Measurements from ENCODE around the gene LRP1B. TPM values are rescaled to one million over a fixed set of nuclear protein-coding genes. Genes with fewer than 3 reads are reported as not detected.

Gene LRP1B
- total RNA-seq, 2 donors from 2014 or later = 0.91 to 1.2 TPM

- no peaks in the 10 kb centered on the region for H3K4me1 ChIP-seq (replicated peaks)
- intact Hi-C loops (cut with DNase I) = no loop called here
- TF ChIP-seq POLR2AphosphoS5 (IDR thresholded peaks at IDR 0.05) (no peak), POLR2A (IDR thresholded peaks at IDR 0.05) (no peak), CTCF (IDR thresholded peaks at IDR 0.05) (no peak)
- H3K4me3 ChIP-seq = no peak overlapping the region
- H3K27me3 ChIP-seq (replicated peaks; ENCODE audit: insufficient read depth) = no peaks in the 10 kb centered on the region
- no peaks in the 10 kb centered on the region for H3K36me3 ChIP-seq
- no peaks in the 10 kb centered on the region for H3K9me3 ChIP-seq
- WGBS = 62% methylated on average over 2 of the region's 2 CpGs
- H3K27ac ChIP-seq = no peak overlapping the region
- DNase-seq (ENCODE audit: low spot score) = no peak
Observed at GRCh38 chr2:140481136-140481535, 1649.7 kb downstream of the LRP1B start.

GRCh38 chr2:140473851-140474250 lies 1657.0 kb downstream of the LRP1B start:
- Histone ChIP-seq H3K4me3 (no peak overlapping the region), H3K9me3 (no peaks in the 10 kb centered on the region), H3K27ac (no peak overlapping the region), H3K36me3 (no peaks in the 10 kb centered on the region), H3K4me1 (replicated peaks) (no peaks in the 10 kb centered on the region), H3K27me3 (replicated peaks; ENCODE audit: insufficient read depth) (no peaks in the 10 kb centered on the region)
- TF ChIP-seq POLR2A (IDR thresholded peaks at IDR 0.05) (no peak), CTCF (IDR thresholded peaks at IDR 0.05) (no peak), POLR2AphosphoS5 (IDR thresholded peaks at IDR 0.05) (no peak)
- intact Hi-C loops (cut with DNase I) = no loop called here
- DNase-seq (ENCODE audit: low spot score) = no peak
- 39% methylated on average over 1 of the region's 1 CpG for WGBS

- intact Hi-C loops (cut with DNase I) = no loop called here
- Histone ChIP-seq H3K4me1 (replicated peaks) (no peaks in the 10 kb centered on the region), H3K36me3 (no peaks in the 10 kb centered on the region), H3K9me3 (no peaks in the 10 kb centered on the region), H3K4me3 (no peak overlapping the region), H3K27ac (no peak overlapping the region), H3K27me3 (replicated peaks; ENCODE audit: insufficient read depth) (no peaks in the 10 kb centered on the region)
- WGBS = 69% methylated on average over 2 of the region's 2 CpGs
- TF ChIP-seq POLR2A (IDR thresholded peaks at IDR 0.05) = no peak
- no peak for TF ChIP-seq CTCF (IDR thresholded peaks at IDR 0.05)
- TF ChIP-seq POLR2AphosphoS5 (IDR thresholded peaks at IDR 0.05) = no peak
- DNase-seq (ENCODE audit: low spot score) = no peak
Observed at GRCh38 chr2:140472676-140473075, 1658.1 kb downstream of the LRP1B start.

- no peaks in the 10 kb centered on the region for H3K9me3 ChIP-seq
- whole genome bisulfite sequencing = 63% methylated on average over 2 of the region's 2 CpGs
- DNase-seq (ENCODE audit: low spot score) = no peak
- H3K27ac ChIP-seq = no peak overlapping the region
- intact Hi-C loops (cut with DNase I) = no loop called here
- TF ChIP-seq POLR2AphosphoS5 (IDR thresholded peaks at IDR 0.05) (no peak), CTCF (IDR thresholded peaks at IDR 0.05) (no peak), POLR2A (IDR thresholded peaks at IDR 0.05) (no peak)
- H3K27me3 ChIP-seq (replicated peaks; ENCODE audit: insufficient read depth) = no peaks in the 10 kb centered on the region
- H3K4me3 ChIP-seq = no peak overlapping the region
- no peaks in the 10 kb centered on the region for H3K4me1 ChIP-seq (replicated peaks)
- H3K36me3 ChIP-seq = no peaks in the 10 kb centered on the region
Observed at GRCh38 chr2:140465301-140465700, 1665.5 kb downstream of the LRP1B start.

GRCh38 chr2:140462990-140463389 lies 1667.8 kb downstream of the LRP1B start:
- WGBS = 65% methylated on average over 4 of the region's 4 CpGs
- H3K27me3 ChIP-seq (replicated peaks; ENCODE audit: insufficient read depth) = no peaks in the 10 kb centered on the region
- intact Hi-C loops (cut with DNase I) = no loop called here
- no peak for DNase-seq (ENCODE audit: low spot score)
- H3K27ac ChIP-seq = no peak overlapping the region
- H3K4me1 ChIP-seq (replicated peaks) = no peaks in the 10 kb centered on the region
- no peak overlapping the region for H3K4me3 ChIP-seq
- no peak for TF ChIP-seq CTCF (IDR thresholded peaks at IDR 0.05)
- TF ChIP-seq POLR2A (IDR thresholded peaks at IDR 0.05) = no peak
- TF ChIP-seq POLR2AphosphoS5 (IDR thresholded peaks at IDR 0.05) = no peak
- H3K36me3 ChIP-seq = no peaks in the 10 kb centered on the region
- H3K9me3 ChIP-seq = no peaks in the 10 kb centered on the region
